Spleen (tissue), 11 donors: ENCODE measurements around the gene KCNQ1. TPM values are rescaled to one million over a fixed set of nuclear protein-coding genes. Genes with fewer than 3 reads are reported as not detected.
A peak's percentile ranks its signal among the peaks of the same experiment; 100 is the strongest.

Source experiments
- DNase-seq: peaks from one replicate; pipeline ENCODE4 v3.0.0-alpha.2; 2020
- H3K27ac ChIP-seq, 8 donors: fragments of 200-600 bp; sonication (generic) in 7 of 8; 1 replicate in 4 of 8; 2 replicates in 4 of 8; pipeline versions ENCODE4 v1.5.0 to v1.8.0; 2016 to 2021; ENCODE audit warnings: inconsistent platforms in 4 of 8, mild to moderate bottlenecking in 4 of 8, moderate library complexity in 1 of 8
- H3K27me3 ChIP-seq, 7 donors: fragments of 200-600 bp; sonication (generic) in 6 of 7; replicated peaks in 1 of 7; 1 replicate in 4 of 7; 2 replicates in 3 of 7; pipeline versions ENCODE4 v1.5.0 to v1.8.0; 2016 to 2021; ENCODE audit warnings: inconsistent platforms in 3 of 7, mild to moderate bottlenecking in 1 of 7
- H3K36me3 ChIP-seq, 6 donors: fragments of 200-600 bp; sonication (generic) in 5 of 6; 1 replicate in 4 of 6; 2 replicates in 2 of 6; pipeline versions ENCODE4 v1.5.0 to v1.8.0; 2016 to 2021; ENCODE audit warnings: inconsistent platforms in 2 of 6
- H3K4me1 ChIP-seq, 6 donors: fragments of 200-600 bp; sonication (generic) in 5 of 6; 1 replicate in 3 of 6; 2 replicates in 3 of 6; pipeline versions ENCODE4 v1.5.0 to v1.8.0; 2016 to 2021; ENCODE audit warnings: inconsistent platforms in 3 of 6
- H3K4me3 ChIP-seq, 8 donors: fragments of 200-600 bp; sonication (generic) in 7 of 8; 1 replicate in 4 of 8; 2 replicates in 4 of 8; pipeline versions ENCODE4 v1.5.0 to v1.8.0; 2016 to 2021; ENCODE audit warnings: inconsistent platforms in 4 of 8, mild to moderate bottlenecking in 4 of 8, moderate library complexity in 2 of 8
- H3K9me3 ChIP-seq, 8 donors: fragments of 200-600 bp; sonication (generic) in 7 of 8; 1 replicate in 4 of 8; 2 replicates in 4 of 8; pipeline versions ENCODE4 v1.5.0 to v1.8.0; 2016 to 2021; ENCODE audit warnings: inconsistent platforms in 4 of 8
- CTCF ChIP-seq, 11 experiments: fragments of 200-600 bp in 7 of 11; fragments of 450-650 bp in 4 of 11; sonication (generic) in 4 of 11; IDR thresholded peaks in 8 of 11; conservative IDR thresholded peaks in 3 of 11; 1 replicate in 7 of 11; 2 replicates in 4 of 11; pipeline versions ENCODE4 v1.4.0 to v1.8.0; 2016 to 2021; ENCODE audit warnings: antibody characterized with exemption in 11 of 11, inconsistent platforms in 4 of 11, mild to moderate bottlenecking in 1 of 11
- POLR2A ChIP-seq, 3 donors: fragments of 450-650 bp; IDR thresholded peaks; one replicate each; pipeline ENCODE4 v1.5.1; 2017; ENCODE audit warnings: antibody characterized with exemption in 3 of 3, mild to moderate bottlenecking in 1 of 3
- POLR2AphosphoS5 ChIP-seq, 3 donors: sonication (generic); formaldehyde crosslinking; IDR thresholded peaks; one replicate each; pipeline ENCODE4 v1.5.1; 2017; ENCODE audit warnings: antibody characterized with exemption in 3 of 3
- WGBS, 5 donors: extraction: QIAGEN DNeasy Blood & Tissue Kit in 3 of 5; methylation state at CpG; one replicate each; pipeline versions ENCODE4 v1.1.5 to v1.1.7; 2013 to 2018; 5-methylcytosine and 5-hydroxymethylcytosine counted together
- intact Hi-C: fragments of 100-400 bp; cut with DNase I; formaldehyde crosslinking; loops from one replicate; pipeline ENCODE4 v1.15.0; 2023; ENCODE audit warnings: low total_unique reads
- polyA plus RNA-seq, 3 donors: library from polyadenylated mRNA; stranded (reverse); fragments of 200-250 nt; gene quantifications; one replicate each; pipeline ENCODE4 v1.2.1, GENCODE V29; 2013
- total RNA-seq, 7 donors: library from RNA; depleted of rRNA in 3 of 7; stranded (reverse); fragments of >200 nt in 3 of 7; fragmentation: NEBNext Ultra II Directional in 4 of 7; extraction: Animal tissue kit (Norgen Biotek cat#: 25700) in 4 of 7; gene quantifications; one replicate each; pipeline versions ENCODE4 v1.1.0 to v1.2.1, GENCODE V29; 2016 to 2021
- donor health status: healthy with polysubstance abuse.
- donor health status: DM: no; HTN: no; CAD: no; lungs with moderate emphysema.
- donor health status: DM: no; HTN: no; CAD: no.
- donor health status: Bipolar disorder and iron deficiency.
- donor health status: healthy.
- donor health status: DM: no; HTN: no; CAD: no.
- donor health status: DM: yes; HTN: yes; CAD: no.

KCNQ1 gene
- total and polyA plus RNA-seq, 10 donors, result 3.3 to 21.6 (median 13.5) TPM

GRCh38 chr11:2518111-2518982, 73.5 kb downstream of the KCNQ1 start:
- intact Hi-C loops, result no loop called here
- H3K4me1 ChIP-seq, result no peaks in the 10 kb centered on the region
- H3K4me3 ChIP-seq, result no peak overlapping the region
- DNase-seq, result peak; percentile 67
- no peaks in the 10 kb centered on the region for H3K27me3 ChIP-seq
- H3K27ac ChIP-seq, result no peak overlapping the region
- no peaks in the 10 kb centered on the region for H3K36me3 ChIP-seq
- no peak for TF ChIP-seq POLR2A (IDR thresholded peaks at IDR 0.05)
- TF ChIP-seq POLR2AphosphoS5 (IDR thresholded peaks at IDR 0.05), result no peak
- TF ChIP-seq CTCF (IDR thresholded peaks at IDR 0.05 in 8 of 11, conservative IDR thresholded peaks at IDR 0.05 in 3 of 11), result no peak
- no peaks in the 10 kb centered on the region for H3K9me3 ChIP-seq
- 87 to 94% (median 92%) methylated on average over 23 to 24 of the region's 24 CpGs for WGBS, 5 donors

DNA sequence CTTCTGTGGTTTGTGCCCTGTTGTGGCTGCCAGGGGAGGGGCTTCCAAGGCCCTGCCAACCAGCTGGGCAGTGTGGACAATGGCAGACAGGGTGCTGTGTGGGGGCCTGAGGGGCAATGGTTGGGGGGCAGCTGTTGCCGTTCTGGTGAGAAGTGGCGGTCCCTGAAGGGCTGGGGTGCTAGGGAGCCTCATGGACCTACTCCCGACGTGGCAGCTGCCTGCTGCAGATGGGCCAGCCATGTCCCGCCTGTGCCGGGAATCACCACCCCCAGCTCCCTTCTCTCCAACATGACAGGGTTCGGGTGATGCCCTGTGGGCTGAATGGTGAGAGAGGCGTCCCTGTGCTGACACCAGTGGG, 74.2 kb downstream of the KCNQ1 start:
- no peaks in the 10 kb centered on the region for H3K9me3 ChIP-seq
- DNase-seq, result peak; percentile 59
- WGBS, 5 donors, result 74 to 95% (median 82%) methylated on average over 6 to 8 of the region's 8 CpGs
- H3K27ac ChIP-seq, result no peak overlapping the region
- H3K27me3 ChIP-seq, result no peaks in the 10 kb centered on the region
- no peaks in the 10 kb centered on the region for H3K4me1 ChIP-seq
- intact Hi-C loops, result no loop called here
- no peaks in the 10 kb centered on the region for H3K36me3 ChIP-seq
- H3K4me3 ChIP-seq, result no peak overlapping the region
- TF ChIP-seq POLR2A (IDR thresholded peaks at IDR 0.05) (no peak), CTCF (IDR thresholded peaks at IDR 0.05 in 8 of 11, conservative IDR thresholded peaks at IDR 0.05 in 3 of 11) (no peak), POLR2AphosphoS5 (IDR thresholded peaks at IDR 0.05) (no peak)

DNA sequence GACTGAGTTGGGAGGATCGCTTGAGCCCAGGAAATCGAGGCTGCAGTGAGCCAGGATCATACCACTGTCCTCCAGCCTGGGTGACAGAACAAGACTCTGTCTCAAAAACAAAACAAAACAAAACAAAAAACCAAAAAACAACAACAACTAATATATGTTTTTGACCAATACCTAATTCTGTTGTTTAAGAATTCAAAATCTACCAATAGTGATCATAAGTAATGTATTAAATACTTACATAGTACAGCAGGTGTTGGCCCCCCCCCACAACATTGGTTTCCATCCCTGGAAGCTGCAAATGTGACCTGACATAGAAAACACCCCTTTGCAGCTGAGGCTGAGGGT, 74.7 kb downstream of the KCNQ1 start:
- Histone ChIP-seq H3K9me3 (no peaks in the 10 kb centered on the region), H3K36me3 (no peaks in the 10 kb centered on the region), H3K4me1 (no peaks in the 10 kb centered on the region), H3K27ac (no peak overlapping the region), H3K4me3 (no peak overlapping the region), H3K27me3 (no peaks in the 10 kb centered on the region)
- 81 to 87% (median 83%) methylated on average over 2 of the region's 2 CpGs for WGBS, 5 donors
- DNase-seq, result no peak
- intact Hi-C loops, result no loop called here
- TF ChIP-seq POLR2A (IDR thresholded peaks at IDR 0.05) (no peak), CTCF (IDR thresholded peaks at IDR 0.05 in 8 of 11, conservative IDR thresholded peaks at IDR 0.05 in 3 of 11) (no peak), POLR2AphosphoS5 (IDR thresholded peaks at IDR 0.05) (no peak)

DNA sequence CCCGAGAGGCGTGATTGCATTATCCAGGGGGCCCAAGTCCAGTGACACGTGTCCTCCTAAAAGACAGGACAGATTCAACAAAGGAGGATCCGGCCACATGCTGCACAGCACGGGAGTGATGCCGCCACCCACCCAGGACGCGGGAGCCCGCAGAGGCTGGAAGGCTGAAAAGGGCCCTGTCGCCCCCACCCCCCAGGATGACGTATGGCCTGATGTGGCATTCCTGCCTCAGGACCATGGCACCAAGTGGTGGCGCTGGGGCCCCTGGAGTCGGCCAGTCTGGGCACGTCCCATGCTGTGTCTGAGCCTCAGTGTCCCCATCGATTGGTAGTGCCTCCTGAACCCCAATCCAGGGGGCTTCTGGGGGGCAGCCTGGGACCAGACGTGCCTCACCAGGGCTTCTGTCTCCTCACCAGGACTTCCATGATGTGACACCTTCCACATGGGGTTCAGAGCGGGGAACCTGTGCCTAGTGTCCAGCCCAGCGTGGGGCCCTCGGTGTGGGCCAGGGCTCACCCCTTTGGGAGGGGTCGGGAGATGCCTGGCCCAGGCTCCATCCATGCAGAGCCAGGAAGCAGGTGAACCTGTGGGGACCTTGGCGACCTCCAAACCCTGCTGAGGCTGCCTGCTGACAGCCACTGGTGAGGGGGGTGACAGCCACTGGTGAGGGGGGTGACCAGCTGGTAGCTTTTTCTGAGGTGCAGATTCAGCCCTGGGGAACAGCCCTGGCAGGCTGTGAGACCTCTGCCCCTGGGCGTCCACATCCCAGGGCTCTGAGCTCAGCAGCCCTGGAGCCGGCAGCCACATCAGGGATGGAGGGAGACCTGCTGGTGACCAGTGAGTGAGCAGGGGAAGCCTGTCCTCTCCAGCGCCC, 75.3 kb downstream of the KCNQ1 start:
- Histone ChIP-seq H3K27ac (no peak overlapping the region), H3K36me3 (no peaks in the 10 kb centered on the region), H3K4me3 (no peak overlapping the region), H3K27me3 (no peaks in the 10 kb centered on the region), H3K4me1 (no peaks in the 10 kb centered on the region), H3K9me3 (no peaks in the 10 kb centered on the region)
- intact Hi-C loops, result no loop called here
- WGBS, 5 donors, result 85 to 91% (median 89%) methylated on average over 13 to 24 of the region's 24 CpGs
- peak; percentile 57 for DNase-seq
- TF ChIP-seq POLR2A (IDR thresholded peaks at IDR 0.05), result no peak
- TF ChIP-seq POLR2AphosphoS5 (IDR thresholded peaks at IDR 0.05), result no peak
- no peak for TF ChIP-seq CTCF (IDR thresholded peaks at IDR 0.05 in 8 of 11, conservative IDR thresholded peaks at IDR 0.05 in 3 of 11)
